NT2/D1 (cell line): ENCODE data around the gene PPP1R7.

Experiments used
- DNase-seq: peaks from one replicate; pipeline ENCODE4 v3.0.0-alpha.2; 2011; ENCODE audit warnings: low read depth, low spot score
- H3K27me3 ChIP-seq: 2 replicates; pipeline ENCODE4 v1.6.0; 2011; ENCODE audit warnings: mild to moderate bottlenecking; ENCODE audit not compliant: insufficient read length, insufficient read depth
- H3K36me3 ChIP-seq: 2 replicates; pipeline ENCODE4 v1.6.1; 2011; ENCODE audit warnings: mild to moderate bottlenecking, low read length, mixed read lengths; ENCODE audit not compliant: insufficient read depth, insufficient read length
- H3K4me1 ChIP-seq: 2 replicates; pipeline ENCODE4 v1.5.1; 2011; ENCODE audit not compliant: insufficient read depth, insufficient read length
- H3K4me3 ChIP-seq: 2 replicates; pipeline ENCODE4 v1.5.1; 2011; ENCODE audit warnings: low read depth; ENCODE audit not compliant: insufficient read length
- H3K9ac ChIP-seq: 2 replicates; pipeline ENCODE4 v1.6.0; 2011; ENCODE audit warnings: low read depth; ENCODE audit not compliant: insufficient read length
- H3K9me3 ChIP-seq: 2 replicates; pipeline ENCODE4 v1.5.1; 2011; ENCODE audit warnings: mild to moderate bottlenecking, low read length; ENCODE audit not compliant: insufficient read depth
- SUZ12 ChIP-seq: IDR thresholded peaks from 2 replicates; pipeline ENCODE4 v1.6.1; 2011; ENCODE audit not compliant: insufficient read length, insufficient read depth; ENCODE audit errors: extremely low read depth
- YY1 ChIP-seq: IDR thresholded peaks from 2 replicates; pipeline ENCODE4 v1.6.1; 2011; ENCODE audit not compliant: insufficient read length, insufficient read depth
- ZNF274 ChIP-seq: IDR thresholded peaks from 2 replicates; pipeline ENCODE4 v1.6.1; 2011; ENCODE audit warnings: mild to moderate bottlenecking, low read depth, low read length

Gene PPP1R7

GRCh38 chr2:241178961-241179360, 28.7 kb downstream of the PPP1R7 start:
- Histone ChIP-seq H3K9me3 (no peaks in the 10 kb centered on the region), H3K27me3 (no peaks in the 10 kb centered on the region), H3K9ac (no peak overlapping the region), H3K36me3 (peaks cover 48% of the 10 kb centered on the region), H3K4me3 (no peak overlapping the region), H3K4me1 (peaks cover 3% of the 10 kb centered on the region)
- TF ChIP-seq SUZ12, result no peak
- no peak for TF ChIP-seq ZNF274
- no peak for DNase-seq

DNA sequence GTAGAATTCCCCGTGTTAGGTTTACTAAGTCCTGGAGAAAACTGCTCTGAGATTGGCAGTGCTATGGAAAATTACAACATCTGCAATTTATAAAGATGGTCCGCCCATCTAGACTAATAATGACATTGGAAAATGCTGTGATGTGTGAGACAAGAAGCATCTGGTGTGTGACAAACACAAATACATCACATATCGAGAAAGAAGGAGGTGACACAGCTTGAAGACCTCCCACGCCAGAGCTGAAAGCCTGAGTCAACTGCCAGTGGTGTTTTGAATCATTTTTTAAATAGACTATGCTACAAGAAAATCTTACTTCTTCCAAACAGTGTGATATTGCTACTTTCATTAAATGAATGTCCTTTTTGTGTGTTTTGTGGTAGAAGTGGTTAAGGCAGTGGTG, 29.6 kb downstream of the PPP1R7 start:
- TF ChIP-seq SUZ12 (no peak), YY1 (no peak), ZNF274 (no peak)

DNA sequence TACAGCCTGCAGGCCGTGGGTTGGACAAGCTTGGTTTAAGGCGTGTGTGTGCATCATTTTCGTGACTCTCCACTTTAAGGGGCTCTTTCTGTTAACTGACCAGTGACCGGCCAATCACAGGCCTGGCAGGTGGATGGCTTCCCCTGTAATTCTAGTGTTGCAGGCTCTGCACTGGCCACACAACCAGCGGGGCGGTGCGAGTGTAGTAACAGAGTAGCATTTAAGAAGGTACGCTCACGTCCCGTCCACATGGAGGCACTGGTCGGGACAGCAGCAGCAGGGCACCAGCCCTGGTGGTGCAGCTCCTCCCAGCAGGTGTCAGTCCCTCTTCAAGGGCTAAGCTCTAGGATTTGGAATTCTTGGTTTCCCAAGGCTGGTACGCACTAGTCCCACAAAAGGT, 30.2 kb downstream of the PPP1R7 start:
- Histone ChIP-seq H3K4me1 (peaks cover 3% of the 10 kb centered on the region), H3K36me3 (peaks cover 43% of the 10 kb centered on the region), H3K4me3 (no peak overlapping the region), H3K27me3 (no peaks in the 10 kb centered on the region), H3K9me3 (no peaks in the 10 kb centered on the region), H3K9ac (no peak overlapping the region)
- DNase-seq, result no peak
- no peak for TF ChIP-seq SUZ12

More for the DNA sequence above, 29.6 kb downstream of the PPP1R7 start:
- H3K4me1 ChIP-seq, result peaks cover 3% of the 10 kb centered on the region
- no peak overlapping the region for H3K4me3 ChIP-seq
- no peak overlapping the region for H3K9ac ChIP-seq
- peaks cover 44% of the 10 kb centered on the region for H3K36me3 ChIP-seq
- no peak for DNase-seq
- H3K9me3 ChIP-seq, result no peaks in the 10 kb centered on the region
- no peaks in the 10 kb centered on the region for H3K27me3 ChIP-seq

GRCh38 chr2:241182126-241182525, 31.9 kb downstream of the PPP1R7 start:
- DNase-seq, result no peak
- Histone ChIP-seq H3K9ac (no peak overlapping the region), H3K27me3 (no peaks in the 10 kb centered on the region), H3K9me3 (no peaks in the 10 kb centered on the region), H3K4me3 (no peak overlapping the region), H3K36me3 (peaks cover 40% of the 10 kb centered on the region), H3K4me1 (peaks cover 8% of the 10 kb centered on the region)
- TF ChIP-seq SUZ12 (no peak), ZNF274 (no peak), YY1 (no peak)

GRCh38 chr2:241182531-241183133, 32.4 kb downstream of the PPP1R7 start:
- no peaks in the 10 kb centered on the region for H3K27me3 ChIP-seq
- no peak overlapping the region for H3K9ac ChIP-seq
- no peaks in the 10 kb centered on the region for H3K9me3 ChIP-seq
- no peak for DNase-seq
- TF ChIP-seq SUZ12, result no peak
- no peak for TF ChIP-seq ZNF274
- no peak for TF ChIP-seq YY1
- no peak overlapping the region for H3K4me3 ChIP-seq
- peaks cover 37% of the 10 kb centered on the region for H3K36me3 ChIP-seq
- H3K4me1 ChIP-seq, result peaks cover 9% of the 10 kb centered on the region

DNA sequence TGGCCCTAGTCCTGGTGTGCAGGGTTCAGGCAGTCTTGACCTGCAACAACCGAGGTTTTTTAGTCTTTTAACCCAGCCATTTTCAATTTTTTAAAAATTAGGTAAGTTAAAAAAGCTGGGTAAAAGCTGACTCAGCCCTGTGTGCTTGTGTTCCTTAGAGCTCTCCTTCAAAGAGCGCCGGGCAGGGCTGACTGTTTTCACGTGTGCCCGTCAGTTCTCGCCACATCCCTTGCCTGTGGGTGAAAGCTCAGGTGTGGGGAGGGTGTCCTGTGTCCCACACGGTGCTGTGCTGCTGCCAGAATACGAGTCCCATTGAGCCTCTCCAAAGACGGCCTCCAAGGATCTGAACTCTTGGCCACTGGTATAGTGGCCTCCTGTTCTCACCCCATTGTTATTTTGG, 33.0 kb downstream of the PPP1R7 start:
- no peak for TF ChIP-seq YY1
- TF ChIP-seq SUZ12, result no peak
- TF ChIP-seq ZNF274, result no peak
- no peaks in the 10 kb centered on the region for H3K9me3 ChIP-seq

GRCh38 chr2:241184901-241185300, 34.6 kb downstream of the PPP1R7 start:
- Histone ChIP-seq H3K4me1 (peaks cover 18% of the 10 kb centered on the region), H3K9ac (no peak overlapping the region), H3K9me3 (no peaks in the 10 kb centered on the region), H3K4me3 (no peak overlapping the region), H3K27me3 (no peaks in the 10 kb centered on the region), H3K36me3 (peaks cover 22% of the 10 kb centered on the region)
- TF ChIP-seq SUZ12 (no peak), ZNF274 (no peak), YY1 (no peak)
- DNase-seq, result no peak

More for the DNA sequence above, 33.0 kb downstream of the PPP1R7 start:
- Histone ChIP-seq H3K4me1 (peaks cover 12% of the 10 kb centered on the region), H3K27me3 (no peaks in the 10 kb centered on the region), H3K36me3 (peaks cover 32% of the 10 kb centered on the region), H3K4me3 (no peak overlapping the region), H3K9ac (no peak overlapping the region)
- DNase-seq, result no peak
